Tibial nerve (tissue), 4 donors: ENCODE measurements around the gene DAPK2.

Source experiments
- CTCF ChIP-seq, 5 experiments: fragments of 200-600 bp in 3 of 5; fragments of 450-650 bp in 2 of 5; sonication (generic) in 3 of 5; IDR thresholded peaks; one replicate each; pipeline ENCODE4 v1.5.1; 2016 to 2019; ENCODE audit warnings: antibody characterized with exemption in 5 of 5, mild to moderate bottlenecking in 3 of 5, moderate library complexity in 2 of 5
- EP300 ChIP-seq, 2 donors: sonication (generic); formaldehyde crosslinking; IDR thresholded peaks; one replicate each; pipeline ENCODE4 v1.6.1; 2017; ENCODE audit warnings: antibody characterized with exemption in 2 of 2, mild to moderate bottlenecking in 1 of 2

- no peak for TF ChIP-seq CTCF (IDR thresholded peaks at IDR 0.05)
- no peak for TF ChIP-seq EP300 (IDR thresholded peaks at IDR 0.05)
Measured at GRCh38 chr15:63998489-63998888, 47.8 kb downstream of the DAPK2 start.
